GM19025 (cell line): ENCODE results near the gene CFAP58.
A peak's percentile ranks its signal among the peaks of the same experiment; 100 is the strongest.

Experiments used
- ATAC-seq: cut with Tn5 transposase; IDR thresholded peaks from one replicate; pipeline ENCODE4 v1.9.1; 2021; ENCODE audit warnings: mild to moderate bottlenecking, low read depth, moderate library complexity; ENCODE audit not compliant: unreplicated experiment

The CFAP58 gene

GRCh38 chr10:104321725-104322415 is 31.8 kb upstream of the CFAP58 start:
- no peak for ATAC-seq

GRCh38 chr10:104322416-104322782 is 31.2 kb upstream of the CFAP58 start:
- ATAC-seq: peak; percentile 58

- ATAC-seq: no peak
Measured at GRCh38 chr10:104323085-104323484, 30.5 kb upstream of the CFAP58 start.

- no peak for ATAC-seq
Measured at GRCh38 chr10:104323760-104324201, 29.9 kb upstream of the CFAP58 start.

- no peak for ATAC-seq
Measured at GRCh38 chr10:104324221-104324686, 29.4 kb upstream of the CFAP58 start.

GRCh38 chr10:104324931-104325330 is 28.7 kb upstream of the CFAP58 start:
- ATAC-seq: no peak

DNA sequence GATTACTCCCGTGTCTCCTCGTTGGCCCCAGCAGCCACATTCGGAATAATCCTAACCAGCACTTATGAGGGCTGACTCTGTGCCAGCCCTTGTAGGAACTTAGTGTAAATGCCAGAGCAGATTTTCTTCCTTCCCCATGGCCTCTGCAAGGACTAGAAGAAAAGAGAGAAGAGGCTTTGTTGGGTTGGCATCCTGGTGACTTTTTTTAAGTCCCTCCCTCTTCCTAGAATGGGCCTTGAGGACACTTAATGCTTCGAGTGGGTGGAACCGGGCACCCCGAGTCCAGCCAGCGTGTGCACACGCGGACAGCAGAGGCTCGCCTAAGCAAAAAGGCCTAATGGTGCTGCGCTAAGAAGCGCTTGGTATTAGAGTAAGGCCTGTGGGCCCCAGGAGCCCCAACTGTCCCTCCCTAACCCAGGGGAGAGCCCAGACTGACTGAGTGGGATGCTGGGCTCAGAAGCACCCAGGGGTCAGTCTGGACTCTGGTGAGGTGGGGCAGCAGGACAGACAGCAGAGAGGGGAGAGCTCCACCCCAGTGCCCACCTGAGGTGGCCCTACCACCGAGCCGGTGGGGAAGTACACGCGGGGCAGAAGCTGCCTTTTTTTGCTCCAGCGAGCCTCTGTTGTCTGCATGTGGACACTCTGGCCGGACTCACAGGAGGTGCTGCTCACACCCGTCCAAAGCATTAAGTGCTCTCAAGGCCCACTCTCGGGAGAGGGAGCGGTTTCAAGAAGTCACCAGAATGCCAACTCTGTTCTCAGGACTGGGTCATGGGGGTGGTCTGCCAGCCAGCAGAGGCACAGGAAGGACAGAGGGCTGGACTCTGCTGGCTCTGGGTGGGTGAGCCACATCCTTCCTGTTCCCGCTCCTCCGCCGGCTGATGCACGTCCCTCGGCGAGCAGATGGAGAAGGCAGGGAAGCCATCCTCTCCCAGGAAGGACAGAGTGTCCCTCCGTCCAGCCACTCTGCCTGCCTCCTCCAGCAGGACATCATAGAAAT is 27.9 kb upstream of the CFAP58 start:
- no peak for ATAC-seq

DNA sequence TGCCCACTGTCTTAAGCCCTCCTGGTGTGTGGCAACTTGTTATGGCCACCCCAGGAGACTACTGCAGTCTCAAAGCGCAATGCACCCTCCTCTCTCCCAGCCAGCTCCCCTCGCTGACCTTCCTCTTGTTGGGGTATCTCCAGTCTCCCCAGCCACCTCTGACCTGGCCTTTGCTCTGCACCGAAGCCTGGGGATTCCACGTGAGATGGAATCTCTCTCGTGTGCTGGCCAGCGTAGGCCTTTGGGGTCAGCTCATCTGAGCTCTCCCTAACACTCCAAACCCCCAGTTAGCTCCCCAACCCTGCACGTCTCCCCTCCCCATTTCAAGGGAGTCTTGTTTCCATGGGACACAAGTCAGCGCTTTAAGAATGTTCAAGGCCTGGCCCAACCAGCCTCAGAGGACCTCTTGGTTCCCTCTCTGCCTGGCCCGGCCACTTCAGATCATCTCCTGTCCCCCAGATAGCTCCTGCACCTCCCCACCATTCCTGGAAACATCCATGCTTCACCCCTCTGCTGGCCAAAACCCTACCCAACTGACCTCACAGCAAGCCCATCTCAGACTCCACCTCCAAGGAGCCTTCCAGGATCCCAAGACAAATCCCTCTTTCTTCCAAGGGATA is 26.5 kb upstream of the CFAP58 start:
- no peak for ATAC-seq

GRCh38 chr10:104327745-104328645 is 25.6 kb upstream of the CFAP58 start:
- no peak for ATAC-seq

- ATAC-seq: no peak
Measured at GRCh38 chr10:104328646-104328895, 25.1 kb upstream of the CFAP58 start.

- peak; percentile 39 for ATAC-seq
Measured at GRCh38 chr10:104328896-104329710, 24.5 kb upstream of the CFAP58 start.

DNA sequence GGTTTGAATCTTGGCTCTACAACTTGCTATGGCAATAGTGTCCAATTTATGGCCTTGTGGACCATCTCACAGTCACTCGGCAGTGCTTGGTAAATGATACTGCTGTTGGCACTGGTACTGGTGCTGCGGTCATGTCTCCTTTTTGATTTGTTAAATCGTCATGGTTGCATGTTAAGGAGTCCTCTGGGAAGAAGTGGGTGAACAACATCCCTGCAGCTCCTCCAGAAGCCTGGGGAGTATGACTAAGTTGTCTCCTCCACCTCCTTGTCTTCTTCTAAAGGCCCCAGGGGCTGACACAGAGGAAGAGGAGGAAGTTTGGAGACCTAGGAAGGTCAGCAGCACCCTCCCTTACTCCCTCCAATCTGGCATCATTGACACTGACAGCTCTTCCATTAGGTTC is 23.9 kb upstream of the CFAP58 start:
- ATAC-seq: no peak

- ATAC-seq: no peak
Measured at GRCh38 chr10:104330168-104331110, 23.2 kb upstream of the CFAP58 start.

GRCh38 chr10:104331208-104331838 is 22.3 kb upstream of the CFAP58 start:
- ATAC-seq: no peak

DNA sequence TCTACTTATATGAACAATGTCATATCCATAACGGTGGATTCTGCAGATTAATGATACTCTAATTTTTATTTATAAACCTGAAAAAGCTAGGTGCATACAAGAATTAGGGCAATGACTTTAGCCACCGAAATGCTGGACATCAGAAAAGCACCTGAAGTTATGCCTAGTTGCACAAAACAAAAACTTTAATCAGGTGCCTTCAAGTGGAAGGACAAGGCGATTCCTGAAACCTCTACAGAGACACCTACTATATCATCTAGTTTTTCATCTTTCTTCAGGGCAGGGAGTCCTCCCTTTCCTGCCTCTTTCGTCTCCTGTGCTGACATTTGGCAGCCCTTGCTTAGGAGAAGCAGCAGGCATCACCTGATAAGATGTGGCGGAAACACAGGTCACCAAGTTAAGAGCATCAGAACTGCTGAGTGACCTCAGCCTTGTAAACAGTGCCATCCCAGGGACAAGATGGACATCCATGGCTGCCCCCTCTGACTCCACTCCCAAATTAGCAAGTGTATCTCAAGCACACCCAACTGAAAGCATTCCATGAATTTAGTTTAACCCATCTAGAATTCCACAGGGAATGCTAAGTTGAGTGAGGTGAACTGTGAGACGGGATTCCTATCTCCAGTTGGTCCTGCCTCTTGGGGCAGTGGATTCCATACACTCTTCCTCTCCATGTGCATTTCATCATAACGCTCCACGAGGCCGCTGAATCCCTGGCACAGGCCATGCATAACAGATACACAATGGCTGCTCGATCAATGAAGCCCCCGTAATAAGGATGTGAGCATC is 21.2 kb upstream of the CFAP58 start:
- ATAC-seq: no peak

- ATAC-seq: no peak
Measured at GRCh38 chr10:104333032-104333727, 20.5 kb upstream of the CFAP58 start.
